SK-N-MC (cell line): ENCODE results near the gene LARGE1.

Experiments
- DNase-seq: peaks from one replicate; pipeline ENCODE4 v3.0.0-alpha.2; 2011; ENCODE audit warnings: low read depth, low spot score
- H3K27ac ChIP-seq: fragments of 200-600 bp; sonication (generic); 2 replicates; pipeline ENCODE4 v1.5.1; 2016; ENCODE audit warnings: mixed run types
- H3K36me3 ChIP-seq: fragments of 200-600 bp; sonication (generic); 2 replicates; pipeline ENCODE4 v1.6.1; 2017; ENCODE audit warnings: antibody characterized with exemption, low read length, mixed read lengths; ENCODE audit not compliant: insufficient read depth
- H3K4me3 ChIP-seq: fragments of 200-600 bp; sonication (generic); 2 replicates; pipeline ENCODE4 v1.5.1; 2016
- H3K9ac ChIP-seq: fragments of 200-600 bp; sonication (generic); 2 replicates; pipeline ENCODE4 v1.8.0; 2017; ENCODE audit warnings: mixed run types, mixed read lengths; ENCODE audit not compliant: insufficient read length
- H3K9me3 ChIP-seq: fragments of 200-600 bp; sonication (generic); 2 replicates; pipeline ENCODE4 v1.6.1; 2017; ENCODE audit warnings: low read depth, mild to moderate bottlenecking, antibody characterized with exemption, low read length, moderate library complexity, mixed read lengths
- EZH2 ChIP-seq: fragments of 200-600 bp; sonication (generic); IDR thresholded peaks from one replicate; pipeline ENCODE4 v1.6.1; 2017; ENCODE audit warnings: antibody characterized with exemption
- FOXP2 ChIP-seq: optimal IDR thresholded peaks from 2 replicates; pipeline ENCODE3; 2011; ENCODE audit warnings: mild to moderate bottlenecking, moderate library complexity; ENCODE audit not compliant: insufficient read depth; ENCODE audit errors: extremely low read length, control extremely low read depth
- POLR2AphosphoS5 ChIP-seq: IDR thresholded peaks from 2 replicates; pipeline ENCODE4 v1.6.1; 2012; ENCODE audit warnings: mild to moderate bottlenecking, low read depth, low read length, borderline replicate concordance

LARGE1 gene

GRCh38 chr22:33524511-33525260, 395.6 kb downstream of the LARGE1 start:
- TF ChIP-seq FOXP2 (no peak), EZH2 (no peak), POLR2AphosphoS5 (no peak)
- Histone ChIP-seq H3K9me3 (no peaks in the 10 kb centered on the region), H3K9ac (no peak overlapping the region), H3K4me3 (no peak overlapping the region), H3K36me3 (no peaks in the 10 kb centered on the region), H3K27ac (no peak overlapping the region)
- no peak for DNase-seq

DNA sequence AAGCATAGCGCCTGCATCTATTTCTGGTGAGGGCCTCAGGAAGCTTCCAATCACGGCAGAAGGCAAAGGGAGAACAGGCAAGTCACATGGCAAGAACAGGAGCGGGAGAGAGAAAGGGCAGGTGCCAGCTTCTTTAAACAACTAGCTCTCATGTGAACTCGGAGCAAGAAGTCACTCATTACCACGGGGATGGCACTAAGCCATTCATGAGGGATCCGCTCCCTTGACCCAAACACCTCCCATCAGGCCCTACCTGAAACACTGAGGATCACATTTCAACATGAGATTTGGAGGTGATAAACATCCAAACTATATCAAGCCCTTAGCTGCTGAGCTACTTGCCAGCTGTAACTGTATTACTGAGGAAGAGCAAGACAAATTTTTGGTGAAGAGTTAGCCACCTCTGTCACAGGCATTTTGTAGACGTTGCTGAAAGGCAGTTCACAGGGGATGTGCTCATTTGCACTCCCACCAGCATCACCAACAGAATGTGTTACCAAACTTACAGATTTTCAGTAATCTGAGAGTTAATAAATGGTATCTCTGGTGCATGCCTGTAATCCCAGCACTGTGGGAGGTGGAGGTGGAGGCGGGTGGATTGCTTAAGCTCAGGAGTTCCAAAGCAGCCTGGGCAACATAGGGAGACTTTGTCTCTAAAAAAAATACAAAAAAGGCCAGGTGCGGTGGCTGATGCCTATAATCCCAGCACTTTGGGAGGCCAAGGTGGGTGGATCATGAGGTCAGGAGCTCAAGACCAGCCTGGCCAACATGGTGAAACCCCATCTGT, 398.2 kb downstream of the LARGE1 start:
- Histone ChIP-seq H3K4me3 (no peak overlapping the region), H3K9ac (no peak overlapping the region), H3K27ac (no peak overlapping the region), H3K9me3 (no peaks in the 10 kb centered on the region), H3K36me3 (no peaks in the 10 kb centered on the region)
- no peak for TF ChIP-seq POLR2AphosphoS5
- no peak for TF ChIP-seq EZH2
- TF ChIP-seq FOXP2: no peak
- no peak for DNase-seq

DNA sequence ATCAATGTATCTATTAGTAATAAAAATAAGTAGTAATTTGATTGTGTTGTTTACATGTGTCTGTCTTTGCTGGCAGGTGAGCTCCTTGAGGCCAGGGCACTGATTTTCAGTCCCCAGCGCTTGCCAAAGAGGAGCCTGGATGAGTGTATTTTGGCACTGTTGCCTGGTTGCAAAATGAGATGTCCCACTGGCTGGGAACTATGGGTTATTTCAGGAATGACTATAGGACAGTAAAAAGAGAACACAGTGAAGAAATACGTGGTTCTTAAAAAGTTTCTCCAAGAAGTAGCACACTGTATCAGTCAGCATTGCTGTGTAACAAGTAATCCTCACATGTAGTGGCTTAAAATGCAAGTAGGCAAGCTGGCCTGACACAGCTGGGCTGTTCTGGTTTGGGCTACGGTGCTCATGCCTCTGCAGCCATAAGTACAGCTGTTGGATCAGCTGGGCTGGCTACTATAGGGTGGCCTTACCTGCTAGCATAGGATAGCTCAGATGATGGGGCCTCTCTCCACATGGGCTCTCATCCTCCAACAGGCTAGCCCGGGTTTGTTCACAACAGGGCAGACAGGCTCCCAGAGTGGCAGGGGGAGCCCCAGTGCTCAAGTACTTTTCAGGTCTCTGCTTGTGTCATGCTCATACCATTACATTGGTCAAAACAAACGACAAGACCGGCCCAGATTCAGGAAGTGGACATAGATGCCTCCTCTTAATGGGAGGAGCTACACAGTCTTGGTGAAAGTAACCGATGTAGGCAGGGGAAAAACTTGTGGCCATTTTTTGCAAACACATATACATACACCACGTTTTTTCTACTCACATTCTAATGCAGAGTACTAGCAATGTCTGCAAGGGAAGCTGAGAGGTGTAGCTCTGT, 399.1 kb downstream of the LARGE1 start:
- Histone ChIP-seq H3K9me3 (no peaks in the 10 kb centered on the region), H3K27ac (no peak overlapping the region), H3K9ac (no peak overlapping the region), H3K36me3 (no peaks in the 10 kb centered on the region), H3K4me3 (no peak overlapping the region)
- no peak for DNase-seq
- TF ChIP-seq EZH2: no peak
- no peak for TF ChIP-seq FOXP2
- no peak for TF ChIP-seq POLR2AphosphoS5

DNA sequence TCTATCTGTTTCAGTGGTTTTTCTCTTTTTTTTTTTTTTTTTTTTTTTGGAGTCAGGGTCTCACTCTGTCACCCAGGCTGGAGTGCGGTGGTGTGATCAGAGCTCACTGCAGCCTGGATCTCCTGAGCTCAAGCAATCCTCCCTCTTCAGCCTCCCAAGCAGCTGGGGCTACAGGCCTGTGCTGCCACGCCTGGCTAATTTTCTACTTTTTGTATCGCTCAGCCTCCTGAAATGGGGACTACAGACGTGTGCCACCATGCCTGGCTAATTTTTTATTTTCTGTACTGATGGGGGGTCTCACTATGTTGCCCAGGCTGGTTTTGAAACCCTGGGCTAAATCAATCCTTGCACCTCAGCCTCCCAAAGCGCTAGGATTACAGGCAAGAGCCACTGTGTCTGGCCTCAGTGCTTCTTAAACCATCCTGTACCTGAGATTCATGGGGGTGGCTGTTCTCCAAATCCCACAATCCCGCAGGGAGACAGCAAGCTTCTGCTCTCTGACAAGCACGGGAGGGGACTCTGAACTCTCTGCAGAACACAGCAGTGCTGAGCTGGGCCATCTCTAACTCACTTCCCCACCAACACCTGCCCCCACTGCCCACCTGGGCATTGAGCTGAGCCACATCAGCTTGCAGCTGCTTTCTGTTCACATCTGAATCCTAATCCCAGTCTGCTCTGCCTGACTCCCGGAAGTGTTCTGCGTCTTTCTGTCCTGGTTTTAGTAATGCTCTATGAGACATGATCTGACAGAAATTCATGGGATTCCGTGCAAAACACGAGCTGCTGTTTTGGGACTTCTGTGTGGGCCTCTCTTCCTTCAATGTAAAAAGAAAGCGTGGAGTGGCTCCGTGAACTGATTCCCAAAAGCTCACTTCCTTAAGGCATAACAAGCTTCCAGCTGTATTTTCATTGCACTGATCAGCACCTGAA, 400.0 kb downstream of the LARGE1 start:
- no peak overlapping the region for H3K4me3 ChIP-seq
- no peaks in the 10 kb centered on the region for H3K9me3 ChIP-seq
- no peak for DNase-seq
- no peak overlapping the region for H3K9ac ChIP-seq
- TF ChIP-seq FOXP2: no peak
- no peaks in the 10 kb centered on the region for H3K36me3 ChIP-seq
- H3K27ac ChIP-seq: no peak overlapping the region

- peak; percentile 6 for DNase-seq
- Histone ChIP-seq H3K27ac (no peak overlapping the region), H3K4me3 (no peak overlapping the region), H3K9me3 (no peaks in the 10 kb centered on the region), H3K36me3 (no peaks in the 10 kb centered on the region), H3K9ac (no peak overlapping the region)
- TF ChIP-seq EZH2 (no peak), POLR2AphosphoS5 (no peak), FOXP2 (no peak)
Observed at GRCh38 chr22:33519071-33519973, 401.0 kb downstream of the LARGE1 start.

DNA sequence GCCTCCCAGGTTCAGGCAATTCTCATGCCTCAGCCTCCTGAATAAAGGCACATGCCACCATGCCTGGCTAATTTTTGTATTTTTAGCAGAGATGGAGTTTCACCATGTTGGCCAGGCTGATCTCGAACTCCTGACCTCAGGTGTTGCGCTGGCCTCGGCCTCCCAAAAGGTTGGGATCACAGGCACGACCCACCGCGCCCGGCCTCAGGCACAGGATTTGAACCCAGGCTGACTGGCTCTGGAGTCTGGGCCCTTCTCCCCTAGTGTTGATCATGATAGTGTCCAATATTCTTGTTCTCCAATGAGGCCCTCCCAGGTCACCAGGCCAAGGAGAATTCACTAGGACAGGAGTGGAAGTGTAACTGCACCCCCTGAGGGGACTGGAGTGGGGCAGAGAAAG, 401.9 kb downstream of the LARGE1 start:
- no peak for TF ChIP-seq FOXP2
- no peak for TF ChIP-seq EZH2
- no peak for TF ChIP-seq POLR2AphosphoS5
- H3K9ac ChIP-seq: no peak overlapping the region
- no peak overlapping the region for H3K4me3 ChIP-seq

DNA sequence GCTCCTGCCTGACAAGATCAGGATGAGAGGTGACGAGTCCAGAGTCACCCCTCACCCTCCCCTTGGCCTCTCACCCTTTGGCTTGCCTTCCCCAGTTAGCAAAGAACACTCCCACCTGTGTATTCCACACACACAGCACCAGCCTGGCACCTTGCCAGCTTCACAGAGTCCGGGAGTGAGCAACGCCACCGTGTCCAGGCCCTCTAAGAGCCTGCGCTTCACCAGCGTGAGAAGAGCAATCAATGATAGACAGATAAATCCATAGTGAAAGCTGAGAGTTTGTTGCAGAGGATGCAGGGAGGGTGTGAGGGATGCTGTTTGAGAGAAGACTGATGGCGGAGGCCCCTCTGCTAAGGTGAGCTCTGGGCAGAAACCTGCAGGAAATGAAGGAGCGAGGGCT, 404.5 kb downstream of the LARGE1 start:
- H3K9ac ChIP-seq: no peak overlapping the region
- no peaks in the 10 kb centered on the region for H3K9me3 ChIP-seq
- TF ChIP-seq POLR2AphosphoS5 (no peak), EZH2 (no peak), FOXP2 (no peak)
- H3K4me3 ChIP-seq: no peak overlapping the region
- H3K27ac ChIP-seq: no peak overlapping the region
- H3K36me3 ChIP-seq: no peaks in the 10 kb centered on the region
- no peak for DNase-seq

More for the DNA sequence above, 401.9 kb downstream of the LARGE1 start:
- no peaks in the 10 kb centered on the region for H3K9me3 ChIP-seq
- no peak overlapping the region for H3K27ac ChIP-seq
- H3K36me3 ChIP-seq: no peaks in the 10 kb centered on the region
- DNase-seq: no peak
